ENCODE data around the gene MALSU1. TPM values are rescaled to one million over a fixed set of nuclear protein-coding genes. Genes with fewer than 3 reads are reported as not detected.

The MALSU1 gene
- polyA plus RNA-seq, 2 of the 4 experiments (the other 2 are of a cell fraction), result 91.9 to 122 TPM

- TF ChIP-seq HOXB13 (CRISPR knock-in tag; IDR thresholded peaks at IDR 0.05; ENCODE audit: low read depth) (no peak), REST (IDR thresholded peaks at IDR 0.05) (no peak), EHF (CRISPR knock-in tag; IDR thresholded peaks at IDR 0.05) (no peak), KDM1A (IDR thresholded peaks at IDR 0.05; ENCODE audit: low read depth) (no peak), RCOR1 (IDR thresholded peaks at IDR 0.05; ENCODE audit: low read depth, low read length) (no peak), HOXA7 (CRISPR knock-in tag; IDR thresholded peaks at IDR 0.05) (no peak), FOSB (CRISPR knock-in tag; IDR thresholded peaks at IDR 0.05) (no peak), USF2 (IDR thresholded peaks at IDR 0.05) (no peak), PHF8 (IDR thresholded peaks at IDR 0.05; ENCODE audit: borderline replicate concordance, low read depth) (no peak), NFE2L2 (conservative IDR thresholded peaks at IDR 0.05; ENCODE audit: low read length) (peak; percentile 75), EHMT2 (IDR thresholded peaks at IDR 0.05; ENCODE audit: low read depth) (no peak), NR3C1 (IDR thresholded peaks at IDR 0.05) (no peak), CTCF (IDR thresholded peaks at IDR 0.05) (peak; percentile 95), POLR2AphosphoS2 (conservative IDR thresholded peaks at IDR 0.05; ENCODE audit: low read length) (no peak), FOXS1 (CRISPR knock-in tag; IDR thresholded peaks at IDR 0.05) (no peak), ZC3H11A (IDR thresholded peaks at IDR 0.05) (no peak), HOXB5 (CRISPR knock-in tag; IDR thresholded peaks at IDR 0.05) (peak; percentile 42; the same call in 1 of the 2 replicates), HDAC2 (IDR thresholded peaks at IDR 0.05) (no peak), MAFK (IDR thresholded peaks at IDR 0.05; ENCODE audit: partially characterized antibody) (peak; percentile 96), JUN (IDR thresholded peaks at IDR 0.05) (0 out of 5 replicates have a peak, but pooled peaks have one; percentile 27 to 54), ESRRA (IDR thresholded peaks at IDR 0.05; ENCODE audit: borderline replicate concordance, low read length) (0 out of 2 replicates have a peak, but pooled peaks have one; percentile 35)
Observed at GRCh38 chr7:23273141-23273599, 26.0 kb upstream of the MALSU1 start (continued).

- DNase-seq (ENCODE audit: low read depth in 1 of 2, low spot score in 1 of 2) (no peak), FAIRE-seq (no peak), ATAC-seq (no peak)
- Histone ChIP-seq H3K4me2 (no peak overlapping the region), H3K4me3 (no peak overlapping the region), H3K4me1 (peaks cover 22% of the 10 kb centered on the region), H3K9me3 (no peaks in the 10 kb centered on the region), H3K27ac (no peak overlapping the region; a peak in 1 of 6 replicates)
- WGBS (ENCODE audit: missing lambda C conversion rate), result 85% methylated on average over 5 of the region's 5 CpGs
- CTCF ChIA-PET, result interaction anchor here (0.7 to 6.7 kb wide), 20 partner anchors 8 to 271 kb away, joined by 3 to 49 read pairs (median 8); no protein-coding TSS in a partner anchor
- TF ChIP-seq NFE2L2 (conservative IDR thresholded peaks at IDR 0.05; ENCODE audit: low read length), result no peak
- POLR2A ChIA-PET, result interaction anchor here (1.2 kb wide), 1 partner anchor 23 kb away, joined by 3 read pairs; no protein-coding TSS in a partner anchor
Observed at GRCh38 chr7:23275912-23276311, 23.2 kb upstream of the MALSU1 start.
